Measurements from ENCODE around the gene GCKR.

GRCh38 chr2:27453968-27454367 lies 42.7 kb upstream of the GCKR start:
- TF ChIP-seq EZH2phosphoT487 (IDR thresholded peaks at IDR 0.05; ENCODE audit: low read depth, severe bottlenecking, unreplicated experiment), result no peak
- TF ChIP-seq CTCF (IDR thresholded peaks at IDR 0.05; ENCODE audit: poor library complexity), result no peak
